ENCODE measurements around the gene ZBTB7C. TPM values are rescaled to one million over a fixed set of nuclear protein-coding genes. Genes with fewer than 3 reads are reported as not detected.

Gene ZBTB7C
- total RNA-seq, 1 donor from 2014 or later = 1.0 TPM

DNA sequence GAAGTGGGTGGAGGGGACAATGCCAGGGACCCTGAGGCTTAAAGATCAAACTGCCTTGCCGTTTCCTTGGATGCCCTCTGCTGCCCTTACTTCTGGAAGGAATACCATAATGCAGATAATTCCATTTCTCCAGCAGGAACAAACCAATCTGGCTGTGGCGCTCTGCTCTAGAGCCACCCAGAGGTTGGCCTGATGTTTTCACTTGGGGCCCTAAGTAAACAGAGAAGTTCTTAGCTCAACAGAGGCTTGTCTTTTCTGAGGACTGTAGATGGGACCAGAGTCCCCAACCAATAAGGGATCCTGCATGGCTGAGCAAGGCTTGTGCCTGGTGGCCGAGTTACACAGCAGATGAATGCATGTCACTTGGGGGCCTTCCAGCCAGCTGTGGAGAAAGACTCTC lies 230.2 kb downstream of the ZBTB7C start:
- no peaks in the 10 kb centered on the region for H3K9me3 Mint-ChIP-seq
- DNase-seq (ENCODE audit: low spot score) = no peak
- H3K4me3 Mint-ChIP-seq = no peak overlapping the region
- no peaks in the 10 kb centered on the region for H3K4me1 Mint-ChIP-seq (ENCODE audit: low read depth)
- intact Hi-C loops (cut with micrococcal nuclease) = no loop called here
- no peak overlapping the region for H3K27ac Mint-ChIP-seq
- no peaks in the 10 kb centered on the region for H3K36me3 Mint-ChIP-seq (ENCODE audit: low read depth)
- H3K27me3 Mint-ChIP-seq (ENCODE audit: insufficient read depth) = peaks cover 20% of the 10 kb centered on the region

DNA sequence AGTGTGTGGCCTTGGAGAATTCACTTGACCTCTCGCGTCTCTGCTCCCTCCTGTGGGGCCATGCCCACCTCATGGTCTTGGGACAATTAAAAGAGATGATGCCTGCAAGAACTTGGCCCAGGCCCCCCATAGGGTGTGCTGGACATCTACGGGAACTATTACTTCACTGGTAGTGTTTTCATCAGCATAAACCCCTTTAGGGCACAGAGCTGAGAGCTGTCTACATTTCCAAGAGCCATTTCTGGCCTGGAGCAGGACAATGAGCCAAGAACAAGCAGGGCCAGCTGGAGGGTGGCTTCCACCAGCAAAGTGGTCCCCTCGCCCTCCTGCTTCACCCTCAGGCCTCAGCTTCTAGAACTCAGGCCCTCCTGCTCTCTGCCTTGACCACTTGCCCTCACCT lies 232.3 kb downstream of the ZBTB7C start:
- H3K36me3 Mint-ChIP-seq (ENCODE audit: low read depth) = no peaks in the 10 kb centered on the region
- no peaks in the 10 kb centered on the region for H3K9me3 Mint-ChIP-seq
- intact Hi-C loops (cut with micrococcal nuclease) = no loop called here
- DNase-seq (ENCODE audit: low spot score) = no peak
- H3K4me1 Mint-ChIP-seq (ENCODE audit: low read depth) = peaks cover 2% of the 10 kb centered on the region
- no peak overlapping the region for H3K4me3 Mint-ChIP-seq
- peaks cover 27% of the 10 kb centered on the region for H3K27me3 Mint-ChIP-seq (ENCODE audit: insufficient read depth)
- no peak overlapping the region for H3K27ac Mint-ChIP-seq

DNA sequence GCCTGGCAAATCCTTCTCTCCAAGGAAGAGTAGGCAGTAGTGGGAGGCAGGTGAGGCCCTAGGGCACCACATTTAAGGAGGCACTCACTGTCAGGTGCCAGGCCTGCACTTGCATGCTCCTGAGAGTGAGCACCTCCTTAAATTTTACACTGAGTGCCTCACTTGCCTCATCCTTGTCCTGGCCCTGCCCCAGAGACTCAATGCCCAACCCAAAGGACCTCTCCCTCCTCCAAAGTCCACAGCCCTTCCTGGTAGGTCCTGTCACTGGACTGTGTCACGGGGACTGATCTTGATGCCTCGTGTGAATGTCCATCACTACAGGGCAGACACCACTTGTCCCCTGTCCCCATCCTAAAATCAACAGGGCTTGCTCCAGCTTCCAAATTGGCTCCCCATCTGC lies 235.6 kb downstream of the ZBTB7C start:
- no peaks in the 10 kb centered on the region for H3K36me3 Mint-ChIP-seq (ENCODE audit: low read depth)
- H3K27ac Mint-ChIP-seq = no peak overlapping the region
- DNase-seq (ENCODE audit: low spot score) = no peak
- intact Hi-C loops (cut with micrococcal nuclease) = no loop called here
- H3K4me1 Mint-ChIP-seq (ENCODE audit: low read depth) = peaks cover 4% of the 10 kb centered on the region
- H3K27me3 Mint-ChIP-seq (ENCODE audit: insufficient read depth) = peaks cover 17% of the 10 kb centered on the region
- no peaks in the 10 kb centered on the region for H3K9me3 Mint-ChIP-seq
- no peak overlapping the region for H3K4me3 Mint-ChIP-seq

DNA sequence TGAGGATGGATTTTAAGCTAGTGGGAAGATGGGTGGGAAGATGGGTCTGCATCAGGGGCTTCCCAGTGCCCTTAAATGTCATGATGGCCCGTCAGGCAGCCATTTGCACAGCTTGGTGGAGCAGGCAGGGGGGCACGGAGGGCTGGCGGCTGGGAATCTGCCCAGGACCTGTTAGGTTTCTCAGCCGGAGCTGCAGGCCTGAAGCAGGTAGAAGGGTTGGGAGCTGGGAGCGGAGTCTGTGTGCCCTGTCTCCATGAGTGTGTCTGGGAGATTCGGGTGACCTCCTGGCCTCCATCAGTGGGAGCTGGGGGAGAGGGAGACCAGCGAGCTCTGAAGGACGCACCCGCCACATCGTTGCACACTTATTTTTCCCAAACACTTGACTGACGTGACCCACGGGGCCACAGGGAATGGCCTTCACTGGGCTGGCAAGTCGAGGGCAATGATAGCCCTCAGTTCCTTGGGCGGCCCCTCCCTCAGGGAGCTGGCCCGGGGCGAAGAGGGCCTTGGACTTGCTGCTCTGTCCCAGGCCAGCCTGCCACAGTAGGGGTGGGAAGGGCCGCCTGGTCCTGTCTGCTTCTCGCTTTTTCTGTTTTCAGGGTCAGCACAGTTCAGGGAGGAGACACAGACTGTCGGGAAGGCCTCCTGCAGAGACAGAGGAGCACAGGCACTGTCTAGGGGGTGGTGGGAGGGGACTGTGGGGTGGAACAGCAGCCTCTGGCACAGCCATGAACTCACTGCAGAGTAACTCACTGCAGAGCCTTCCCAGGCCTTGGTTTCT lies 236.8 kb downstream of the ZBTB7C start:
- Mint-ChIP-seq H3K36me3 (ENCODE audit: low read depth) (no peaks in the 10 kb centered on the region), H3K4me3 (no peak overlapping the region), H3K9me3 (no peaks in the 10 kb centered on the region), H3K27ac (no peak overlapping the region), H3K27me3 (ENCODE audit: insufficient read depth) (peaks cover 17% of the 10 kb centered on the region), H3K4me1 (ENCODE audit: low read depth) (peaks cover 8% of the 10 kb centered on the region)
- DNase-seq (ENCODE audit: low spot score) = no peak
- intact Hi-C loops (cut with micrococcal nuclease) = no loop called here

DNA sequence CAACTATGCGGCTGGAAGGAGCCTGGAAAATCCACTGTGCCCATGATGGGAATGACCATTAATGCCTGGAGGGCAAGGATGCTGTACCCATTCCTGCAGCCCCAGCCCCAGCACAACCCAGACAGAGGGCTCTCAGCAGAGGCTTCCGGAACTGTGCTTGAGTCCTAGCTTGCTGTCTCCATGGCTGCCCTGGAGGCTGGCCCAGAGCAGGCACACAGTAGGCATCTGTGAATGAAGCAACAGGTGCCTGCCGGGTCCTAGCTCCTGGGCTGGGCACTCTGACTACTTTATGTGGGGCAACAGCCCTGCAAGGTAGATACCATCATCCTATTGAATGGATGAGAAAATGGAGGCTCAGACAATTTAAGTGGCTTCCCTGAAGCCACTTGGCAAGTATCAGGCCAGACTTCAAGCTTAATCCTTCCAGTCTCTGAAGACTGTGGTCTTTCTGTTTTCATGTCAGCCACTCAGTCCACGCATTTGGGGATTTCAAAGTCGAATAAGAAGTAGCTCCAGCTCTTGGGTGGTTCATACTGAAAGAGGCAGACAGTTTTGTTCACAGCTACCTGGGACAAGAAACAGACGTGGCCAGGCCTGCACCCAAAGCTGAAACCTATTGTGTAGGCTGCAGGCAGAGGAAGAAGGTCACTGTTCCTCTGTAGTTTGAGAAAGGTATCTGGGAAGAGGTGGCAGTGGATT lies 237.5 kb downstream of the ZBTB7C start:
- Mint-ChIP-seq H3K27me3 (ENCODE audit: insufficient read depth) (peaks cover 20% of the 10 kb centered on the region), H3K4me3 (no peak overlapping the region), H3K36me3 (ENCODE audit: low read depth) (no peaks in the 10 kb centered on the region), H3K4me1 (ENCODE audit: low read depth) (peaks cover 15% of the 10 kb centered on the region), H3K9me3 (no peaks in the 10 kb centered on the region), H3K27ac (no peak overlapping the region)
- DNase-seq (ENCODE audit: low spot score) = no peak
- intact Hi-C loops (cut with micrococcal nuclease) = no loop called here

DNA sequence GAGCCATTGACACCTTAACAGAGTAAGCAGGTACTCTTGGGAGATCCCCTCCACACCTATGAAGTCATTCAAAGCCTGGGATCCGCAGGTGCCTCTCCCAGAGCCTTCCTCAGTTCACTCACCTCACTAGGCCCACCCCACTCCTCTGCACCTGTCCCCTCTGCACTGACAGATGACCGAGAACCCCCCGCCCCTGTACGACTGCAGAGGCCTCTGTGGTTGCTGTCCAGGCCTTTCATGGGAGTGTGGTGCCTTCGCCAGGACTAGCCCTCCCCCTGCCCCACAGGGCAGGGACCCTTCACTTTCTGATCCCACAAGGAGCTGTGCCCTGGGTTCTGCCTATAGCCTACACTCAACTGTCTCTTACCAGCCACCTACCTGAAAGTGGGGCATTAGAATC lies 238.5 kb downstream of the ZBTB7C start:
- peaks cover 13% of the 10 kb centered on the region for H3K27me3 Mint-ChIP-seq (ENCODE audit: insufficient read depth)
- H3K36me3 Mint-ChIP-seq (ENCODE audit: low read depth) = no peaks in the 10 kb centered on the region
- H3K4me1 Mint-ChIP-seq (ENCODE audit: low read depth) = peaks cover 15% of the 10 kb centered on the region
- no peaks in the 10 kb centered on the region for H3K9me3 Mint-ChIP-seq
- no peak for DNase-seq (ENCODE audit: low spot score)
- no peak overlapping the region for H3K4me3 Mint-ChIP-seq
- H3K27ac Mint-ChIP-seq = no peak overlapping the region
- intact Hi-C loops (cut with micrococcal nuclease) = no loop called here

DNA sequence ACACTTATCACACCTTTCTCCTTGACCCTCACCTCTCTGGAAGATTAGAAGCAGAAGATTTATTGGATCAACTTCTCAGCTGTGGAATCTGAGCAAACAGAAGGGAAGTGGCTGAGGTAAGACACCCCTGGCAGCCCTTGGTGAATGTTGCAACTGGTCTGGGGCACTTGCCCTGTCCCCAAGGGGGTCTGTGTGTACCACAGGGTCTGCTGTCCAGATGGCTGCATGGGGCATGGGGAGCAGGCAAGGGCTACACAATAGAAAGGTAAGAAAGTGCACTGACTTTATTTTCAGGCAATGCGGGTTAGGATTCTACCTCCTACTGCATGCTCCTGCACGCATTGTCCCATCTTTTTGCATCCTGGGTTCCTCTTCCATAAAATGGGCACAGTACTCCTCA lies 240.3 kb downstream of the ZBTB7C start:
- no peak for DNase-seq (ENCODE audit: low spot score)
- Mint-ChIP-seq H3K9me3 (no peaks in the 10 kb centered on the region), H3K36me3 (ENCODE audit: low read depth) (no peaks in the 10 kb centered on the region), H3K4me1 (ENCODE audit: low read depth) (peaks cover 15% of the 10 kb centered on the region), H3K27me3 (ENCODE audit: insufficient read depth) (peaks cover 12% of the 10 kb centered on the region), H3K27ac (no peak overlapping the region), H3K4me3 (no peak overlapping the region)
- intact Hi-C loops (cut with micrococcal nuclease) = no loop called here

- H3K36me3 Mint-ChIP-seq (ENCODE audit: low read depth) = no peaks in the 10 kb centered on the region
Measured at GRCh38 chr18:48167897-48168253, 241.3 kb downstream of the ZBTB7C start.

DNA sequence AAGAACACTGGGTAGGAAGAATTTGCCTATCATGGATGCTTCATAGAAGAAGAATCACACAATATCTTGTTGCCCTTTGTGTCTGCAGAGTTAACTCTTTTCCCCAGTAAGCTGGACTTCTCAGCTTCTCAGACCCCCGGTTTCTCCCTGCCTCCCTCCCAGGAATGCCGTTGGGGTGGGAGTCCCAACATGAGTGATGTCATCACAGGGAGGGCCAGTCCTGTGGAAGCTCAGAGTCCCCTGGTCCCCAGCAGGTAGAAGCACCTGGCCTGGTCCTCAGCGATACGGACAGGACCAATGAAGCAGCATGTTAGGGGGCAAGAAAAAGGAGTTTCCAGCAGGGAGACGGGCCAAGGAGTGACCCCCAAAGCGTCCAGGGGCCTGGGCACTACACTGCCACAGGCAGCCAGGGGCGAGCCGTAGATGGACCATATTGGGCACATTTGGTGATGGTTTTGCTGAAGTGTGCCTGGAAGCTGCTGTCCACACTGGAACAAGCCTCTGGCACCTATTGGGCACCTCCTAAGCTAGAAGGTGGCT lies 242.8 kb downstream of the ZBTB7C start:
- no peaks in the 10 kb centered on the region for H3K36me3 Mint-ChIP-seq (ENCODE audit: low read depth)
- no peak for DNase-seq (ENCODE audit: low spot score)
- H3K4me1 Mint-ChIP-seq (ENCODE audit: low read depth) = peaks cover 11% of the 10 kb centered on the region
- no peak overlapping the region for H3K4me3 Mint-ChIP-seq
- intact Hi-C loops (cut with micrococcal nuclease) = no loop called here
- no peaks in the 10 kb centered on the region for H3K9me3 Mint-ChIP-seq
- H3K27me3 Mint-ChIP-seq (ENCODE audit: insufficient read depth) = peaks cover 16% of the 10 kb centered on the region
- H3K27ac Mint-ChIP-seq = no peak overlapping the region

More at GRCh38 chr18:48167897-48168253, 241.3 kb downstream of the ZBTB7C start:
- H3K4me1 Mint-ChIP-seq (ENCODE audit: low read depth) = peaks cover 15% of the 10 kb centered on the region
- no peak for DNase-seq (ENCODE audit: low spot score)
- peaks cover 8% of the 10 kb centered on the region for H3K27me3 Mint-ChIP-seq (ENCODE audit: insufficient read depth)
- H3K27ac Mint-ChIP-seq = no peak overlapping the region
- H3K9me3 Mint-ChIP-seq = no peaks in the 10 kb centered on the region
- H3K4me3 Mint-ChIP-seq = no peak overlapping the region
- intact Hi-C loops (cut with micrococcal nuclease) = no loop called here

DNA sequence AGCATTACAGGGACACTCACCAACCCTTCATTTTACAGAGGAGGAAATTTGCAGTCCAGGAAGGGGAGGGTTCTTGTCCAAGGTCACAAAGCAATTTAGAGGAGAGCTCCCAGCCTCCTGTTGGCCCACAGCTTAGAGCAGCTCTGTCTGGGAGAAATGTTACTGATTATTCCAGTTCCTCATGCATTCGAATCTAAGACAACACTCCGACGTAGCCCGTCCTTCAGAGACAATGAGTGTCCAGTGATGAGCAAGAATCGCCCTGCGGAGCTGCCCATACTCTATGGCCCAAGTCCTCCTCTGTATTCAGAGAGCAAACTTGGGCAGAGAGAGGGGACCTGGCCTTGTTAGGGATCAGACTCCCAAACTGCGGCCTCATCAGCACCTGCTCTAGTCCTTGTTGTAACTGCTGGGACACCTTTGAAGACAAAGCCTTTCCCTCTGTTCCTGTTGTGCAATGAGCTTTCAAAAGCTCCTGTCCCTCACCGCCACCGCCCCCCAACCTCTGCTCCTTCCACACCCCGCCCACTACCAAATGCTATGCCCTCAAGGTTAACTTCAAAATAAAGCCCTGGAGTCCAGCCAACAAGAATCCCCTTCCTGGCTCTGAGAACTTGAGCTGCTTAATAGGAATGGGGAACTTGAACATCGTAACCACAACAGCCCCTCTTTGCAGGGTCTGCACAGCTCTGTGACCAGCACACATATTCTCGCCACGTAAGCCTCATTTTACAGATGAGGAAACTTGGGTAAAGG lies 243.9 kb downstream of the ZBTB7C start:
- no peaks in the 10 kb centered on the region for H3K36me3 Mint-ChIP-seq (ENCODE audit: low read depth)
- H3K27ac Mint-ChIP-seq = no peak overlapping the region
- intact Hi-C loops (cut with micrococcal nuclease) = no loop called here
- no peak overlapping the region for H3K4me3 Mint-ChIP-seq
- peaks cover 11% of the 10 kb centered on the region for H3K4me1 Mint-ChIP-seq (ENCODE audit: low read depth)
- no peak for DNase-seq (ENCODE audit: low spot score)
- peaks cover 18% of the 10 kb centered on the region for H3K27me3 Mint-ChIP-seq (ENCODE audit: insufficient read depth)
- no peaks in the 10 kb centered on the region for H3K9me3 Mint-ChIP-seq

DNA sequence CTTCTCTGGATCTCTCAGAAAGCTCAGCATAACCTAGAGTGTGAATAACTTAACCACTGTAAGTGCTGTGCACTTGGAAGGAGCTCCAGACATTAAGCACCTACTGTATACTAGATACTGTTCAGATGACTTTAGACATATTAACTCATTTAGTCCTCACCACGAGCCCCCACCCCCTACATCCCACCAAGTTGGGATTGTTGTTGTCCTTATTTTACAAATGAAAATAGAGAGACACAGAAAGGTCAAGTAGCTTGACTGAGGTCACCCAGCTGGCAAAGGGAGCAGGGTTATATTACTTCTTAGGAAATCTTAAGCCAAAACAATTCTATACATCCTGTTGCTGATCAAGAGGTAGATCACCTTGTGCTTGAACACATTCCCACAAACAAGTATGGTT lies 244.5 kb downstream of the ZBTB7C start:
- intact Hi-C loops (cut with micrococcal nuclease) = no loop called here
- H3K27me3 Mint-ChIP-seq (ENCODE audit: insufficient read depth) = peaks cover 18% of the 10 kb centered on the region
- H3K36me3 Mint-ChIP-seq (ENCODE audit: low read depth) = no peaks in the 10 kb centered on the region
- peaks cover 11% of the 10 kb centered on the region for H3K4me1 Mint-ChIP-seq (ENCODE audit: low read depth)
- DNase-seq (ENCODE audit: low spot score) = no peak
- no peak overlapping the region for H3K4me3 Mint-ChIP-seq
- no peak overlapping the region for H3K27ac Mint-ChIP-seq
- H3K9me3 Mint-ChIP-seq = no peaks in the 10 kb centered on the region

GRCh38 chr18:48164116-48164515 lies 245.1 kb downstream of the ZBTB7C start:
- no peak overlapping the region for H3K27ac Mint-ChIP-seq
- peaks cover 11% of the 10 kb centered on the region for H3K4me1 Mint-ChIP-seq (ENCODE audit: low read depth)
- no peaks in the 10 kb centered on the region for H3K36me3 Mint-ChIP-seq (ENCODE audit: low read depth)
- H3K9me3 Mint-ChIP-seq = no peaks in the 10 kb centered on the region
- intact Hi-C loops (cut with micrococcal nuclease) = no loop called here
- no peak overlapping the region for H3K4me3 Mint-ChIP-seq
- DNase-seq (ENCODE audit: low spot score) = no peak
- peaks cover 18% of the 10 kb centered on the region for H3K27me3 Mint-ChIP-seq (ENCODE audit: insufficient read depth)

DNA sequence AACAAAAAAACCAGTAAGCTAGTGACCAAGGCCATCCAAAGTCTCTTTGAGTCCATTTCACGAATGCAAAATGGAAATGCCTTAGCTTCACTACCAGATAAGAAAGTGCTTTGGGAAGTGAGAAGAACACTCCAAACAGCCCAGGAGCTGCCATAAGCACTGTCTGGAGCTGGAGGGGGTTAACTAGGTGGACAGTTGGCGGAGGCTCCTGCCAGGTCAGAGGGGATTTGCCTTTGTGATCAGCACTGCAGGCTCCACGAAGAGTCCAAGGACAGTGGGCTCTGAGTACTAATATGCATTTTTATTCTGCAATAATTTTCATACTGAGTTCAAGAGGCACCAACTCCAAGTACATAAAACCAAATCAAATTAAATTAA lies 245.5 kb downstream of the ZBTB7C start:
- intact Hi-C loops (cut with micrococcal nuclease) = no loop called here
- H3K4me1 Mint-ChIP-seq (ENCODE audit: low read depth) = peaks cover 11% of the 10 kb centered on the region

More for the DNA sequence above, 245.5 kb downstream of the ZBTB7C start:
- H3K36me3 Mint-ChIP-seq (ENCODE audit: low read depth) = no peaks in the 10 kb centered on the region
- H3K27me3 Mint-ChIP-seq (ENCODE audit: insufficient read depth) = peaks cover 20% of the 10 kb centered on the region
- H3K9me3 Mint-ChIP-seq = no peaks in the 10 kb centered on the region
- DNase-seq (ENCODE audit: low spot score) = no peak
- H3K27ac Mint-ChIP-seq = no peak overlapping the region
- H3K4me3 Mint-ChIP-seq = no peak overlapping the region
